Measurements from ENCODE around the gene ATRIP. TPM values are rescaled to one million over a fixed set of nuclear protein-coding genes. Genes with fewer than 3 reads are reported as not detected.
A peak's percentile ranks its signal among the peaks of the same experiment; 100 is the strongest.
"Not testable (repeated sequence)": the region's sequence is repeated elsewhere in the genome, so short reads cannot be mapped to it uniquely, and the experiment has no call there.

Gene ATRIP
- total RNA-seq, 3 donors from 2014 or later, result 8.2 to 8.6 (median 8.2) TPM

- Histone ChIP-seq H3K27me3 (no peaks in the 10 kb centered on the region), H3K4me1 (peaks cover 2 to 7% of the 10 kb centered on the region in 2 donors), H3K36me3 (no peaks in the 10 kb centered on the region), H3K9me3 (no peaks in the 10 kb centered on the region), H3K27ac (peak overlapping the region; percentile 96 to 99), H3K4me3 (peak overlapping the region in 1 of 3 donors; percentile 57)
- no peak for DNase-seq (ENCODE audit: low spot score in 2 of 2)
- intact Hi-C loops (cut with DNase I; ENCODE audit: low total_unique reads), result no loop called here
- TF ChIP-seq POLR2A (IDR thresholded peaks at IDR 0.05), result no peak
Observed at GRCh38 chr3:48473617-48473952, 27.0 kb downstream of the ATRIP start.

- H3K9me3 ChIP-seq; H3K27ac ChIP-seq; H3K4me3 ChIP-seq; DNase-seq (ENCODE audit: low spot score in 2 of 2); intact Hi-C loops (cut with DNase I; ENCODE audit: low total_unique reads); H3K4me1 ChIP-seq; H3K27me3 ChIP-seq; H3K36me3 ChIP-seq: not testable (repeated sequence)
Observed at GRCh38 chr3:48474031-48474430, 27.5 kb downstream of the ATRIP start.

DNA sequence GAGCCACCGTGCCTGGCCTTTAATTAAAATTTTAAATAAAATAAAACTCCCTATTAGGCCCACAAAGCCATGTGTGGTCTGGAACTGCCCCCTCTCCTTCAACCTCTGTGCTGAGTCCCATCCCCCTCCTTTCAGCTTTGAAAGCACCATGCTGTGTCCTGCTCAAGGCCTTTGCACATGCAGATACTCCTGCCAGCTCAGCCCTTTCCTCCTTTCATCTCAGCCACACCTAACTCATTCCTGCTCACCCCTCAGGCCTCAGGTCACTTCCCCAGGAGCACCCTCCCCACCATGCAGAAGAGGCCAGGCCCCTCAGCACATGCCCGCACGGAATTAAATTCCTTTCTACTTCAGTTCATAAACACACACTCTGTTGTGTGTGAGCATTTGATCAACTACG, 28.1 kb downstream of the ATRIP start:
- Histone ChIP-seq H3K9me3 (no peaks in the 10 kb centered on the region), H3K4me3 (no peak overlapping the region), H3K4me1 (peaks cover 2 to 7% of the 10 kb centered on the region in 2 donors), H3K27me3 (no peaks in the 10 kb centered on the region), H3K27ac (no peak overlapping the region), H3K36me3 (no peaks in the 10 kb centered on the region)
- intact Hi-C loops (cut with DNase I; ENCODE audit: low total_unique reads), result no loop called here
- TF ChIP-seq, protein P1, sequence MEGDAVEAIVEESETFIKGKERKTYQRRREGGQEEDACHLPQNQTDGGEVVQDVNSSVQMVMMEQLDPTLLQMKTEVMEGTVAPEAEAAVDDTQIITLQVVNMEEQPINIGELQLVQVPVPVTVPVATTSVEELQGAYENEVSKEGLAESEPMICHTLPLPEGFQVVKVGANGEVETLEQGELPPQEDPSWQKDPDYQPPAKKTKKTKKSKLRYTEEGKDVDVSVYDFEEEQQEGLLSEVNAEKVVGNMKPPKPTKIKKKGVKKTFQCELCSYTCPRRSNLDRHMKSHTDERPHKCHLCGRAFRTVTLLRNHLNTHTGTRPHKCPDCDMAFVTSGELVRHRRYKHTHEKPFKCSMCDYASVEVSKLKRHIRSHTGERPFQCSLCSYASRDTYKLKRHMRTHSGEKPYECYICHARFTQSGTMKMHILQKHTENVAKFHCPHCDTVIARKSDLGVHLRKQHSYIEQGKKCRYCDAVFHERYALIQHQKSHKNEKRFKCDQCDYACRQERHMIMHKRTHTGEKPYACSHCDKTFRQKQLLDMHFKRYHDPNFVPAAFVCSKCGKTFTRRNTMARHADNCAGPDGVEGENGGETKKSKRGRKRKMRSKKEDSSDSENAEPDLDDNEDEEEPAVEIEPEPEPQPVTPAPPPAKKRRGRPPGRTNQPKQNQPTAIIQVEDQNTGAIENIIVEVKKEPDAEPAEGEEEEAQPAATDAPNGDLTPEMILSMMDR (IDR thresholded peaks at IDR 0.05), result no peak
- TF ChIP-seq POLR2A (IDR thresholded peaks at IDR 0.05) (no peak), POLR2AphosphoS5 (IDR thresholded peaks at IDR 0.05) (no peak)
- no peak for DNase-seq (ENCODE audit: low spot score in 2 of 2)

DNA sequence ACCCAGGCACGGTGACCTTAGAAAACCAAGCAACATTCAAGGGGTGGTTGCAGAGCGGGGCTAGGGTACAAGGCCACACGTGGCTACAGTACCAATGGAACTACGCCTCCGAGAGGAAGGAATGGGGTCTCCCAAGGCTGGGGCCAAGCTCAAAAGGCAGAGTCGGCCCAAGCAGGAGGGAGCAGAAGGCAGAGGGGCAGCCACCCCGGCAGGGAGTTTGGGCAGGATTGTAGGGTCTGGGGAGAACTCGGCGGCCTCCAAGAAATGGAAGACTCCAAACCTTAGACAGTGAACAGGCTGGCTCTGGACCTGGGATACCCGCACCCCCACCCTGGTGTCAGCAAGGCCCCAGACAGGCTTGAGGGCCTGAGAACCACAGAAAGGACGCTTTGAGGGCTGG, 28.7 kb downstream of the ATRIP start:
- no peak for TF ChIP-seq POLR2A (IDR thresholded peaks at IDR 0.05)
- no peak for TF ChIP-seq POLR2AphosphoS5 (IDR thresholded peaks at IDR 0.05)
- TF ChIP-seq, protein P1 (IDR thresholded peaks at IDR 0.05), result no peak
- H3K9me3 ChIP-seq, result no peaks in the 10 kb centered on the region
- intact Hi-C loops (cut with DNase I; ENCODE audit: low total_unique reads), result no loop called here
- no peak overlapping the region for H3K4me3 ChIP-seq
- DNase-seq (ENCODE audit: low spot score in 2 of 2), result no peak
- peaks cover 2 to 4% of the 10 kb centered on the region in 2 donors for H3K4me1 ChIP-seq
- no peaks in the 10 kb centered on the region for H3K36me3 ChIP-seq
- H3K27me3 ChIP-seq, result no peaks in the 10 kb centered on the region
- no peak overlapping the region for H3K27ac ChIP-seq

GRCh38 chr3:48476426-48477053, 30.0 kb downstream of the ATRIP start:
- intact Hi-C loops (cut with DNase I; ENCODE audit: low total_unique reads), result no loop called here
- Histone ChIP-seq H3K27me3 (no peaks in the 10 kb centered on the region), H3K4me3 (no peak overlapping the region), H3K36me3 (no peaks in the 10 kb centered on the region), H3K9me3 (no peaks in the 10 kb centered on the region), H3K4me1 (no peaks in the 10 kb centered on the region), H3K27ac (no peak overlapping the region)
- DNase-seq (ENCODE audit: low spot score in 2 of 2), result no peak
- TF ChIP-seq POLR2A (IDR thresholded peaks at IDR 0.05), result no peak
- TF ChIP-seq, protein P1 (IDR thresholded peaks at IDR 0.05), result no peak
- TF ChIP-seq POLR2AphosphoS5 (IDR thresholded peaks at IDR 0.05), result no peak

GRCh38 chr3:48477959-48478520, 31.5 kb downstream of the ATRIP start:
- no peaks in the 10 kb centered on the region for H3K4me1 ChIP-seq
- H3K9me3 ChIP-seq, result no peaks in the 10 kb centered on the region
- H3K27me3 ChIP-seq, result no peaks in the 10 kb centered on the region
- H3K27ac ChIP-seq, result peak overlapping the region in 1 of 2 donors; percentile 48
- H3K36me3 ChIP-seq, result no peaks in the 10 kb centered on the region
- TF ChIP-seq, protein P1 (IDR thresholded peaks at IDR 0.05), result no peak
- TF ChIP-seq POLR2A (IDR thresholded peaks at IDR 0.05) (no peak), POLR2AphosphoS5 (IDR thresholded peaks at IDR 0.05) (no peak)
- no peak for DNase-seq (ENCODE audit: low spot score in 2 of 2)
- no peak overlapping the region for H3K4me3 ChIP-seq
- intact Hi-C loops (cut with DNase I; ENCODE audit: low total_unique reads), result no loop called here

Data from breast epithelium (tissue), 4 donors.